ENCODE measurements around the gene PTDSS2. TPM values are rescaled to one million over a fixed set of nuclear protein-coding genes. Genes with fewer than 3 reads are reported as not detected.

The PTDSS2 gene
- total and polyA plus RNA-seq, 7 donors = 11.8 to 26.0 (median 19.6) TPM

DNA sequence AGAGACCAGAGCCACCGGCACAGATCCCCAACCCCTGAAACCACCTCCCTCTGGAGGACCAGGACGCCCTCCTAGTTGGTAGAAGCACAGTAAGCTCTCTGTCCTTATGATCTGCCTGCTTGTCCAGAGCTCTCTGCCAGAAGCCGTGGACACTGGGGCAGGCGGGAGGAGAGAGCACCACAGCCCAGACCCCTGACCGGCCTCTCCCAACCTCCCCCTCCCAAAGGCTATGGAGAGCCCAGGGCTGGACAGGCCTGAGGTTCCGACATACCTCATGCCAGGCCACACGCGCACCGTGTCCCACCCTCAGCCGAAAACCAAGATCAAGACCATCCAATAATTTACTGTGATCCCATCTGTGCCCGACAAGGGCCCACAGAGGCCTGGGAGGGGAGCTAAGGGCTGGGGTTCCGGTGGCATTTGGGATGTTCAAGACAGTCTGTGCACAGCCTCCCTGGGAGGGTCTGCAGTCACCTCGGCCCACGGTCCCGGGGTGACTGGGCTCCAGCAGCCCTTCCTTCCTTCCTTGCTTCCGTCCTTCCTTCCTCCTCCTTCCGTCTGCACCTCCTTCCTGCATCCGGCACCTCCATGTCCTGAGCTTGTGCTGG is 81.9 kb downstream of the PTDSS2 start:
- peaks cover 35% of the 10 kb centered on the region for H3K4me1 ChIP-seq

DNA sequence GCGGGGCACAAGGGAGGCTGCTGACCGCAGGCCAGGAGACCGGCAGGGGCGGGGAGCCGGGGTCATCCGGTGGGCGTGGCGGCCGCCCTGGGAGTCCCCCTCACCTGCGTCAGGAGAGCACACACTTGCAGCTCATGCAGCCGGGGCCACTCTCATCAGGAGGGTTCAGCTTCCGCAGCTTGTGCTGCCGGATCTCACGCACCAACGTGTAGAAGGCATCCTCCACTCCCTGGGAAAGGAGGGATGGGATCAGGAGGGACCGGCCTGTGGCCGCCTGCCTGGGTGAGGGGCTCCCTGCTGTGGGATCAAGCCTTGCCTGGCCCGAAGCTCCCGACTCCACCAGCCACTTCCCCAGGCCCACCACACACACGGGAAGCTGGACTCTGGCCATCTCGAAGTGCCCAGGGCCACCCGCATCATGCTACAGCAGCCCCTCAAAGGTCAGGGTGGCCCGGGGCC is 82.5 kb downstream of the PTDSS2 start:
- Histone ChIP-seq H3K4me1 (peaks cover 40% of the 10 kb centered on the region), H3K27me3 (ENCODE audit: insufficient read depth in 3 of 3, low read length in 2 of 3) (peaks cover 0 to 7% (median 0%) of the 10 kb centered on the region in 3 donors), H3K27ac (no peak overlapping the region), H3K36me3 (ENCODE audit: insufficient read depth in 1 of 2, low read depth in 1 of 2) (peaks cover 0 to 29% of the 10 kb centered on the region in 2 donors), H3K9me3 (no peaks in the 10 kb centered on the region), H3K4me3 (no peak overlapping the region)
- intact Hi-C loops (cut with DNase I) = no loop called here
- no peak for ATAC-seq
- 74 to 84% (median 82%) methylated on average over 22 to 23 of the region's 23 CpGs for WGBS, 3 donors
- TF ChIP-seq, protein P1, sequence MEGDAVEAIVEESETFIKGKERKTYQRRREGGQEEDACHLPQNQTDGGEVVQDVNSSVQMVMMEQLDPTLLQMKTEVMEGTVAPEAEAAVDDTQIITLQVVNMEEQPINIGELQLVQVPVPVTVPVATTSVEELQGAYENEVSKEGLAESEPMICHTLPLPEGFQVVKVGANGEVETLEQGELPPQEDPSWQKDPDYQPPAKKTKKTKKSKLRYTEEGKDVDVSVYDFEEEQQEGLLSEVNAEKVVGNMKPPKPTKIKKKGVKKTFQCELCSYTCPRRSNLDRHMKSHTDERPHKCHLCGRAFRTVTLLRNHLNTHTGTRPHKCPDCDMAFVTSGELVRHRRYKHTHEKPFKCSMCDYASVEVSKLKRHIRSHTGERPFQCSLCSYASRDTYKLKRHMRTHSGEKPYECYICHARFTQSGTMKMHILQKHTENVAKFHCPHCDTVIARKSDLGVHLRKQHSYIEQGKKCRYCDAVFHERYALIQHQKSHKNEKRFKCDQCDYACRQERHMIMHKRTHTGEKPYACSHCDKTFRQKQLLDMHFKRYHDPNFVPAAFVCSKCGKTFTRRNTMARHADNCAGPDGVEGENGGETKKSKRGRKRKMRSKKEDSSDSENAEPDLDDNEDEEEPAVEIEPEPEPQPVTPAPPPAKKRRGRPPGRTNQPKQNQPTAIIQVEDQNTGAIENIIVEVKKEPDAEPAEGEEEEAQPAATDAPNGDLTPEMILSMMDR (IDR thresholded peaks at IDR 0.05) = no peak
- peak in 1 of 2 donors; percentile 52 for DNase-seq

More for the DNA sequence above, 81.9 kb downstream of the PTDSS2 start:
- intact Hi-C loops (cut with DNase I) = no loop called here
- Histone ChIP-seq H3K27ac (no peak overlapping the region), H3K36me3 (ENCODE audit: insufficient read depth in 1 of 2, low read depth in 1 of 2) (peaks cover 0 to 29% of the 10 kb centered on the region in 2 donors), H3K4me3 (no peak overlapping the region), H3K9me3 (no peaks in the 10 kb centered on the region), H3K27me3 (ENCODE audit: insufficient read depth in 3 of 3, low read length in 2 of 3) (peaks cover 0 to 1% (median 0%) of the 10 kb centered on the region in 3 donors)
- ATAC-seq (no peak), DNase-seq (peak in 1 of 2 donors; percentile 44)
- 78 to 81% (median 80%) methylated on average over 18 of the region's 18 CpGs for WGBS, 3 donors
- TF ChIP-seq, protein P1 (IDR thresholded peaks at IDR 0.05) = no peak

DNA sequence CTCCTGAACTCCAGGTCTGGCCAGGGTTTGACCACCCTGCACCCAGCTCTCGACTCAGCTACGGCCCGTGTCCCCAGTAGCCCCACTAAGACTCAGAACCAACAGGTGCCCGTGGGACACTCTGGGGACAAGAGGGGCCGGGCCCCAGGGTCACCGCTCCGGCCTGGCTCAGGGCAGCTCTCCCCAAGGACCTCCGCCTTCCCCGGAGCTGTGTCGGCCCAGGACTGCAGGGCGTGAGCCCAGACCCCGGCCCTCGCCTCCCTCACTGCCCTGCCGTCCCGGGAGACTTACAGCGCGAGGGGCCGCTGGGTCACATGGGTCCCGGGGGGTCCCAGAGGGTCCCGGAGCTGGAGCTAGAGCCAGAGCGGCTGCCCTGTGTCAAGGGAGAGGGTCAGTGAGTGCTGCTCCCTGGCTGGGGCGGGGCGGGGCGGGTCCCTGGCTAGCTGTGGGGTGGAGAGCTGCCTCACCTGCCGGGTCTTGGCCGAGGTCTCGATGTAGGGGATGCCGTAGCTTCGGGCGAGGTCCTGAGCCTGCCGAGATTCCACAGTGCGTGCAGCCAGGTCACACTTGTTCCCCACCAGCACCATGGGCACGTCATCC is 83.0 kb downstream of the PTDSS2 start:
- peak in 1 of 2 donors; percentile 53 for DNase-seq
- H3K27ac ChIP-seq = no peak overlapping the region
- peaks cover 0 to 11% (median 0%) of the 10 kb centered on the region in 3 donors for H3K27me3 ChIP-seq (ENCODE audit: insufficient read depth in 3 of 3, low read length in 2 of 3)
- no peak for ATAC-seq
- TF ChIP-seq, protein P1 (IDR thresholded peaks at IDR 0.05) = no peak
- H3K9me3 ChIP-seq = no peaks in the 10 kb centered on the region
- H3K4me1 ChIP-seq = peaks cover 42% of the 10 kb centered on the region
- intact Hi-C loops (cut with DNase I) = no loop called here
- 87 to 93% (median 87%) methylated on average over 30 to 33 of the region's 33 CpGs for WGBS, 3 donors
- peaks cover 0 to 29% of the 10 kb centered on the region in 2 donors for H3K36me3 ChIP-seq (ENCODE audit: insufficient read depth in 1 of 2, low read depth in 1 of 2)
- H3K4me3 ChIP-seq = no peak overlapping the region

DNA sequence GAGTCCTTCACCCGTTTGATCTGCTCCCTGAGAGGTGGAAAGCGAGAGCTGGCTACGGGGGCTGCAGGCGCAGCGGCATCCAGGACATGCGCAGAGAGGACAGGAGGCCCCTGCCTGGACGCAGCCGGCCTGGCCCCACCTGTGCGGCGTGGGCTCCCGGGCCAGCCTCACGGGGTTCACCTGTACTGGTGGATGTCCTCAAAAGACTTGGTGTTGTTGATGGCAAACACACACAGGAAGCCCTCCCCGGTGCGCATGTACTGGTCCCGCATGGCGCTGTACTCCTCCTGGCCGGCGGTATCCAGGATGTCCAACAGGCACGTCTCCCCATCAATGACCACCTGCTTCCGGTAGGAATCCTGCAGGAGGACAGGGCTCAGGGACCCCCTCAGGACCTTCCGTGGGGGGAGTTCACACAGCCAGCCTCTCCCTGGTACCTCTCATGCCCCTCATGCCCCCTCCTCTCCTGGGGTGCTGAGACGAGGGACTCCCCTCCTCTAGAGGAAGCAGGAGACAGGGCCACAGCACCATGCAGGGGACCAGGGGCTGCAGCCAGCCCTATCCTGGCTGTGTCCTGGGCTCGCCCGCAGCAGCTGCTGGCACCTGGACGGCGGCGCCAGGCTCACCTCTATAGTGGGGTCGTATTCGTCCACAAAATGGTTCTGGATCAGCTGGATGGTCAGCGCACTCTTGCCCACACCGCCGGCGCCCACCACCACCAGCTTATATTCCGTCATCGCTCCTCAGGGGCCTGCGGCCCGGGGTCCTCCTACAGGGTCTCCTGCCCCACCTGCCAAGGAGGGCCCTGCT is 83.7 kb downstream of the PTDSS2 start:
- peak overlapping the region; percentile 73 for H3K4me3 ChIP-seq
- 84 to 87% (median 86%) methylated on average over 36 to 37 of the region's 37 CpGs for WGBS, 3 donors
- no peaks in the 10 kb centered on the region for H3K9me3 ChIP-seq
- intact Hi-C loops (cut with DNase I) = no loop called here
- TF ChIP-seq, protein P1 (IDR thresholded peaks at IDR 0.05) = no peak
- DNase-seq (peak in 1 of 2 donors; percentile 53), ATAC-seq (no peak)
- peaks cover 0 to 11% (median 0%) of the 10 kb centered on the region in 3 donors for H3K27me3 ChIP-seq (ENCODE audit: insufficient read depth in 3 of 3, low read length in 2 of 3)
- H3K36me3 ChIP-seq (ENCODE audit: insufficient read depth in 1 of 2, low read depth in 1 of 2) = peaks cover 0 to 29% of the 10 kb centered on the region in 2 donors
- H3K27ac ChIP-seq = peak overlapping the region; percentile 90
- peaks cover 38% of the 10 kb centered on the region for H3K4me1 ChIP-seq

All from psoas muscle (tissue), 8 donors.